GM23338 (cell line): ENCODE data around the gene TSKS. TPM values are rescaled to one million over a fixed set of nuclear protein-coding genes. Genes with fewer than 3 reads are reported as not detected.
A peak's percentile ranks its signal among the peaks of the same experiment; 100 is the strongest.

Source experiments
- ATAC-seq: fragments of 200-7000 bp; cut with Tn5 transposase; 3 replicates; pipeline ENCODE4 v1.9.1; 2020
- DNase-seq: peaks from one replicate; pipeline ENCODE4 v3.0.0-alpha.2; 2015; ENCODE audit warnings: low spot score
- H2AFZ ChIP-seq: fragments of 200-600 bp; sonication (generic); 2 replicates; pipeline ENCODE4 v1.8.0; 2016; ENCODE audit warnings: antibody characterized with exemption, mild to moderate bottlenecking, moderate library complexity
- H3F3A ChIP-seq: fragments of 200-600 bp; sonication (generic); replicated peaks from 2 replicates; pipeline ENCODE4 v1.8.0; 2017; ENCODE audit warnings: antibody characterized with exemption, mixed run types, low read depth
- H3K27ac ChIP-seq: fragments of 200-600 bp; sonication (generic); 2 replicates; pipeline ENCODE4 v1.6.1; 2016; ENCODE audit warnings: low read depth
- H3K27me3 ChIP-seq: fragments of 200-600 bp; sonication (generic); 2 replicates; pipeline ENCODE4 v1.8.0; 2016; ENCODE audit warnings: mild to moderate bottlenecking, mixed run types, moderate library complexity; ENCODE audit not compliant: insufficient read depth
- H3K36me3 ChIP-seq: fragments of 200-600 bp; sonication (generic); 2 replicates; pipeline ENCODE4 v1.8.0; 2016; ENCODE audit warnings: mild to moderate bottlenecking; ENCODE audit not compliant: insufficient read depth
- H3K4me1 ChIP-seq: fragments of 200-600 bp; sonication (generic); 2 replicates; pipeline ENCODE4 v1.8.0; 2016; ENCODE audit warnings: mild to moderate bottlenecking, moderate library complexity; ENCODE audit not compliant: insufficient read depth
- H3K4me2 ChIP-seq: fragments of 200-600 bp; sonication (generic); 2 replicates; pipeline ENCODE4 v1.7.1; 2017; ENCODE audit warnings: mixed run types
- H3K4me3 ChIP-seq: fragments of 200-600 bp; sonication (generic); 2 replicates; pipeline ENCODE4 v1.6.1; 2016; ENCODE audit warnings: mixed run types
- H3K79me2 ChIP-seq: fragments of 200-600 bp; sonication (generic); replicated peaks from 2 replicates; pipeline ENCODE4 v1.8.0; 2017; ENCODE audit warnings: mild to moderate bottlenecking; ENCODE audit not compliant: insufficient read depth
- H3K9me2 ChIP-seq: fragments of 200-600 bp; sonication (generic); 2 replicates; pipeline ENCODE4 v1.8.0; 2017; ENCODE audit not compliant: insufficient read depth
- H4K20me1 ChIP-seq: fragments of 200-600 bp; sonication (generic); replicated peaks from 2 replicates; pipeline ENCODE4 v1.8.0; 2017; ENCODE audit warnings: mild to moderate bottlenecking; ENCODE audit not compliant: insufficient read depth
- H3K27ac Mint-ChIP-seq: 2 replicates; pipeline ENCODE4 v1.8.0; 2020; ENCODE audit warnings: inconsistent platforms, mild to moderate bottlenecking, moderate library complexity, mixed read lengths
- H3K27me3 Mint-ChIP-seq: 3 replicates; pipeline ENCODE4 v1.8.0; 2022; ENCODE audit warnings: low read depth, mild to moderate bottlenecking, moderate library complexity, mixed read lengths, inconsistent platforms; ENCODE audit not compliant: insufficient read depth, poor library complexity
- H3K36me3 Mint-ChIP-seq: 3 replicates; pipeline ENCODE4 v1.8.0; 2021; ENCODE audit warnings: low read depth, mild to moderate bottlenecking, inconsistent platforms, moderate library complexity, mixed read lengths
- H3K4me1 Mint-ChIP-seq: 3 replicates; pipeline ENCODE4 v1.8.0; 2020; ENCODE audit warnings: mild to moderate bottlenecking, inconsistent platforms, mixed read lengths
- H3K4me3 Mint-ChIP-seq: 3 replicates; pipeline ENCODE4 v1.8.0; 2021; ENCODE audit warnings: moderate library complexity, mild to moderate bottlenecking, inconsistent platforms, mixed read lengths
- H3K9me3 Mint-ChIP-seq: 3 replicates; pipeline ENCODE4 v1.8.0; 2020; ENCODE audit warnings: moderate library complexity, mild to moderate bottlenecking, inconsistent platforms, mixed read lengths
- CTCF ChIP-seq, 2 experiments: fragments of 200-600 bp in 1 of 2; sonication (generic) in 1 of 2; conservative IDR thresholded peaks; 2 replicates each; pipeline versions ENCODE4 v1.5.1 to v1.6.1; 2016 to 2017; ENCODE audit warnings: antibody characterized with exemption in 2 of 2, low read depth in 2 of 2, mild to moderate bottlenecking in 2 of 2, moderate library complexity in 1 of 2
- EZH2 ChIP-seq: fragments of 200-600 bp; sonication (generic); IDR thresholded peaks from one replicate; pipeline ENCODE4 v1.8.0; 2017; ENCODE audit warnings: antibody characterized with exemption, mild to moderate bottlenecking, low read depth; ENCODE audit not compliant: unreplicated experiment
- EZH2phosphoT487 ChIP-seq: fragments of 200-600 bp; sonication (generic); IDR thresholded peaks from one replicate; pipeline ENCODE4 v1.8.1; 2018; ENCODE audit warnings: antibody characterized with exemption; ENCODE audit not compliant: unreplicated experiment
- POLR2AphosphoS5 ChIP-seq: IDR thresholded peaks from 2 replicates; pipeline ENCODE4 v1.6.1; 2016; ENCODE audit warnings: antibody characterized with exemption, low read depth
- REST ChIP-seq: IDR thresholded peaks from one replicate; pipeline ENCODE4 v1.6.1; 2018; ENCODE audit warnings: antibody characterized with exemption; ENCODE audit not compliant: unreplicated experiment
- ZNF331 ChIP-seq: fragments of 250-450 bp; sonication (Bioruptor Pico); IDR thresholded peaks from 2 replicates; pipeline ENCODE4 v1.5.0; 2020; ENCODE audit warnings: low read depth, mild to moderate bottlenecking, moderate library complexity
- polyA plus RNA-seq: library from polyadenylated mRNA; unstranded; fragments of >200 nt; fragmentation: Nextera tagmentation; extraction: Ambion mirVana; gene quantifications from 2 replicates; pipeline ENCODE4 v1.2.1, GENCODE V29; 2016
- total RNA-seq: library from RNA; depleted of rRNA; stranded (reverse); fragments of >200 nt; shearing (Covaris generic); gene quantifications from 2 replicates; pipeline ENCODE4 v1.2.3, GENCODE V29; 2014

The TSKS gene
- total and polyA plus RNA-seq, 2 experiments from 2014 or later, result 0.99 TPM; not detected in 1

- no peak for TF ChIP-seq REST
Measured at GRCh38 chr19:49781394-49781793, 18.3 kb upstream of the TSKS start (continued).

GRCh38 chr19:49780861-49781260 lies 17.8 kb upstream of the TSKS start:
- peak in 1 of 2 experiments; percentile 42; a peak in 2 of 4 replicates for TF ChIP-seq CTCF (conservative IDR thresholded peaks at IDR 0.05; ENCODE audit: low read depth in 2 of 2)
- no peak for TF ChIP-seq EZH2

GRCh38 chr19:49779731-49780555 lies 16.8 kb upstream of the TSKS start:
- peaks cover 9% of the 10 kb centered on the region for H3K4me1 Mint-ChIP-seq
- peaks cover 25% of the 10 kb centered on the region for H3K36me3 Mint-ChIP-seq
- DNase-seq, result no peak
- H3K9me3 Mint-ChIP-seq, result no peaks in the 10 kb centered on the region; the same call in 2 of the 3 replicates
- 0 out of 2 replicates have a peak overlapping the region, but pooled peaks have one; percentile 23 for H3K27ac Mint-ChIP-seq
- no peak overlapping the region for H2AFZ ChIP-seq
- H3K4me3 ChIP-seq, result no peak overlapping the region
- peaks cover 11% of the 10 kb centered on the region; the same call in 1 of the 2 replicates for H3K36me3 ChIP-seq
- H3K4me3 Mint-ChIP-seq, result no peak overlapping the region
- H3K4me2 ChIP-seq, result no peak overlapping the region
- peaks cover 4% of the 10 kb centered on the region; the same call in 1 of the 2 replicates for H4K20me1 ChIP-seq
- no peaks in the 10 kb centered on the region for H3K27me3 ChIP-seq
- H3K4me1 ChIP-seq, result no peaks in the 10 kb centered on the region
- H3K27ac ChIP-seq, result no peak overlapping the region
- H3K27me3 Mint-ChIP-seq, result peaks cover 5% of the 10 kb centered on the region
- ATAC-seq, result no peak
- H3K9me2 ChIP-seq, result no peaks in the 10 kb centered on the region
- H3F3A ChIP-seq, result no peaks in the 10 kb centered on the region
- H3K79me2 ChIP-seq, result peaks cover 4% of the 10 kb centered on the region; the same call in 1 of the 2 replicates
- TF ChIP-seq REST (no peak), POLR2AphosphoS5 (no peak), CTCF (conservative IDR thresholded peaks at IDR 0.05; ENCODE audit: low read depth in 2 of 2) (no peak), ZNF331 (CRISPR knock-in tag) (no peak), EZH2phosphoT487 (no peak)

More at GRCh38 chr19:49780861-49781260, 17.8 kb upstream of the TSKS start:
- Histone ChIP-seq H3K4me1 (no peaks in the 10 kb centered on the region), H3K4me2 (no peak overlapping the region), H2AFZ (no peak overlapping the region), H3K27me3 (no peaks in the 10 kb centered on the region), H3K36me3 (peaks cover 11% of the 10 kb centered on the region; the same call in 1 of the 2 replicates), H3K27ac (peak overlapping the region; percentile 39; the same call in 1 of the 2 replicates), H3K9me2 (no peaks in the 10 kb centered on the region), H3F3A (no peaks in the 10 kb centered on the region), H4K20me1 (peaks cover 4% of the 10 kb centered on the region; the same call in 1 of the 2 replicates), H3K4me3 (no peak overlapping the region), H3K79me2 (peaks cover 4% of the 10 kb centered on the region; the same call in 1 of the 2 replicates)
- H3K27ac Mint-ChIP-seq, result peak overlapping the region; percentile 42
- no peak for DNase-seq
- H3K9me3 Mint-ChIP-seq, result no peaks in the 10 kb centered on the region; the same call in 2 of the 3 replicates
- peaks cover 9% of the 10 kb centered on the region for H3K4me1 Mint-ChIP-seq
- H3K27me3 Mint-ChIP-seq, result peaks cover 5% of the 10 kb centered on the region
- H3K4me3 Mint-ChIP-seq, result no peak overlapping the region; the same call in 2 of the 3 replicates
- peaks cover 31% of the 10 kb centered on the region for H3K36me3 Mint-ChIP-seq
- ATAC-seq, result peak; percentile 79
